DMS114 treated with DMSO at 0.1 percent for 48 hours (cell line): Measurements from ENCODE around the gene FBRS.
A peak's percentile ranks its signal among the peaks of the same experiment; 100 is the strongest.

ENCODE experiments used
- DNase-seq: peaks from one replicate; lab custom pipeline; 2025; ENCODE audit not compliant: unreplicated experiment; lab: John Stamatoyannopoulos, UW

Gene FBRS

GRCh38 chr16:30641378-30641982 is 16.8 kb upstream of the FBRS start:
- no peak for DNase-seq

GRCh38 chr16:30644334-30644830 is 13.8 kb upstream of the FBRS start:
- no peak for DNase-seq

GRCh38 chr16:30645727-30646126 is 12.5 kb upstream of the FBRS start:
- DNase-seq: no peak

- no peak for DNase-seq
These were observed 11.0 kb upstream of the FBRS start for GRCh38 chr16:30647274-30647571.

GRCh38 chr16:30649725-30650368 is 8.4 kb upstream of the FBRS start:
- DNase-seq: no peak

GRCh38 chr16:30650369-30651123 is 7.7 kb upstream of the FBRS start, which contains the start of gene PRR14:
Gene PRR14 (plus strand): TSS chr16:30650960. CDS start chr16:30651646, 686 bp downstream.
- DNase-seq: peak; percentile 98

- no peak for DNase-seq
These were observed 6.9 kb upstream of the FBRS start for GRCh38 chr16:30651124-30652004.

- DNase-seq: no peak
These were observed 6.3 kb upstream of the FBRS start for GRCh38 chr16:30652005-30652296.

- DNase-seq: no peak
These were observed 5.5 kb upstream of the FBRS start for GRCh38 chr16:30652718-30653117.

- DNase-seq: no peak
These were observed 3.4 kb upstream of the FBRS start for GRCh38 chr16:30654856-30655255.

- DNase-seq: no peak
These were observed 2.4 kb upstream of the FBRS start for GRCh38 chr16:30655815-30656347.

GRCh38 chr16:30656388-30656787 is 1.8 kb upstream of the FBRS start:
- no peak for DNase-seq

- peak; percentile 51 for DNase-seq
These were observed 1.0 kb upstream of the FBRS start for GRCh38 chr16:30656974-30657865.

GRCh38 chr16:30658731-30659506 is 688 bp downstream of the FBRS start:
- peak; percentile 94 for DNase-seq

- DNase-seq: no peak
These were observed 1.5 kb downstream of the FBRS start for GRCh38 chr16:30659507-30660423.

- no peak for DNase-seq
These were observed 2.4 kb downstream of the FBRS start for GRCh38 chr16:30660424-30661261.

- DNase-seq: no peak
These were observed 4.2 kb downstream of the FBRS start for GRCh38 chr16:30662449-30662848.
